Measurements from ENCODE around the gene MVP.

DNA sequence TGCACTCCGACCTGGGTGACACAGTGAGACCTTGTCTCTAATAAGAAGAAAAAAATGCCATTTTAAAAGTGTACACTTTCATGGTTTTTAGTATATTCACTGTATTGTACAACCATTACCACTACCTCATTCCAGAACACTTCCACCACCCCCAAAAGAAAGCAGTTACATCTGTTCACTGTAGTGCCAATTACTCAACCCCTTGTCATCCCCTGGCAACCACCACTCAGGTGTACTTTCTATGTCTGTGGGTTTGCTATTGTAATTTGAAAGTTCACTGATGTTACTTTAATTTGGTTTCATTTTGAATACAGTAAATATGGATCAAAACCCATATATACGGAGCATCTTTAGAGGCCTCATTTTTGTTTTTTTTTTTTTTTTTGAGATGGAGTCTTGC, 36.1 kb upstream of the MVP start:
- TF ChIP-seq, protein P1, sequence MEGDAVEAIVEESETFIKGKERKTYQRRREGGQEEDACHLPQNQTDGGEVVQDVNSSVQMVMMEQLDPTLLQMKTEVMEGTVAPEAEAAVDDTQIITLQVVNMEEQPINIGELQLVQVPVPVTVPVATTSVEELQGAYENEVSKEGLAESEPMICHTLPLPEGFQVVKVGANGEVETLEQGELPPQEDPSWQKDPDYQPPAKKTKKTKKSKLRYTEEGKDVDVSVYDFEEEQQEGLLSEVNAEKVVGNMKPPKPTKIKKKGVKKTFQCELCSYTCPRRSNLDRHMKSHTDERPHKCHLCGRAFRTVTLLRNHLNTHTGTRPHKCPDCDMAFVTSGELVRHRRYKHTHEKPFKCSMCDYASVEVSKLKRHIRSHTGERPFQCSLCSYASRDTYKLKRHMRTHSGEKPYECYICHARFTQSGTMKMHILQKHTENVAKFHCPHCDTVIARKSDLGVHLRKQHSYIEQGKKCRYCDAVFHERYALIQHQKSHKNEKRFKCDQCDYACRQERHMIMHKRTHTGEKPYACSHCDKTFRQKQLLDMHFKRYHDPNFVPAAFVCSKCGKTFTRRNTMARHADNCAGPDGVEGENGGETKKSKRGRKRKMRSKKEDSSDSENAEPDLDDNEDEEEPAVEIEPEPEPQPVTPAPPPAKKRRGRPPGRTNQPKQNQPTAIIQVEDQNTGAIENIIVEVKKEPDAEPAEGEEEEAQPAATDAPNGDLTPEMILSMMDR (conservative IDR thresholded peaks at IDR 0.05) = no peak
- TF ChIP-seq ZFX (IDR thresholded peaks at IDR 0.05) = no peak
